SK-N-SH treated with all-trans-retinoic acid at 6 μM for 48 hours (cell line): ENCODE measurements around the gene ITIH2.
"Not testable (repeated sequence)": the region's sequence is repeated elsewhere in the genome, so short reads cannot be mapped to it uniquely, and the experiment has no call there.

ENCODE experiments used
- ATAC-seq: fragments of 200-7000 bp; cut with Tn5 transposase; 3 replicates; pipeline ENCODE4 v1.9.1; 2020; ENCODE audit warnings: mild to moderate bottlenecking, moderate library complexity
- ARNTL ChIP-seq: fragments of 450-650 bp; formaldehyde crosslinking; IDR thresholded peaks from 2 replicates; pipeline ENCODE4 v1.5.0; 2020; ENCODE audit warnings: low read depth, mild to moderate bottlenecking, moderate library complexity, borderline replicate concordance
- CSDC2 ChIP-seq: fragments of 250-450 bp; sonication (Bioruptor Pico); IDR thresholded peaks from 2 replicates; pipeline ENCODE4 v1.5.0; 2020; ENCODE audit warnings: mild to moderate bottlenecking, moderate library complexity
- GLIS3 ChIP-seq: fragments of 250-450 bp; sonication (Bioruptor Pico); IDR thresholded peaks from 2 replicates; pipeline ENCODE4 v1.5.0; 2020; ENCODE audit warnings: mild to moderate bottlenecking, moderate library complexity
- ISL1 ChIP-seq: fragments of 250-450 bp; sonication (Bioruptor Pico); IDR thresholded peaks from 2 replicates; pipeline ENCODE4 v2.1.2; 2022; ENCODE audit warnings: mild to moderate bottlenecking, moderate library complexity
- PPARA ChIP-seq: fragments of 250-450 bp; sonication (Bioruptor Pico); IDR thresholded peaks from 2 replicates; pipeline ENCODE4 v1.5.0; 2020; ENCODE audit warnings: mild to moderate bottlenecking, borderline replicate concordance
- RARB ChIP-seq: fragments of 250-450 bp; sonication (Bioruptor Pico); IDR thresholded peaks from 2 replicates; pipeline ENCODE4 v1.8.0; 2021; ENCODE audit warnings: mild to moderate bottlenecking, moderate library complexity
- SNAI2 ChIP-seq: fragments of 250-450 bp; sonication (Bioruptor Pico); IDR thresholded peaks from 2 replicates; pipeline ENCODE4 v1.5.0; 2020; ENCODE audit warnings: mild to moderate bottlenecking, moderate library complexity
- TCF4 ChIP-seq: fragments of 250-450 bp; sonication (Bioruptor Pico); IDR thresholded peaks from 2 replicates; pipeline ENCODE4 v1.8.0; 2021; ENCODE audit warnings: mild to moderate bottlenecking, moderate library complexity, borderline replicate concordance
- TOX ChIP-seq: fragments of 250-450 bp; sonication (Bioruptor Pico); IDR thresholded peaks from 2 replicates; pipeline ENCODE4 v1.8.0; 2021; ENCODE audit warnings: mild to moderate bottlenecking, moderate library complexity, borderline replicate concordance
- TSHZ2 ChIP-seq: fragments of 250-450 bp; sonication (Bioruptor Pico); IDR thresholded peaks from 2 replicates; pipeline ENCODE4 v1.5.0; 2020; ENCODE audit warnings: mild to moderate bottlenecking, moderate library complexity
- ZC3H10 ChIP-seq: fragments of 250-450 bp; sonication (Bioruptor Pico); IDR thresholded peaks from 2 replicates; pipeline ENCODE4 v1.5.1; 2021; ENCODE audit warnings: mild to moderate bottlenecking, moderate library complexity
- ZFP3 ChIP-seq: fragments of 250-450 bp; sonication (Bioruptor Pico); IDR thresholded peaks from 2 replicates; pipeline ENCODE4 v1.5.0; 2020; ENCODE audit warnings: mild to moderate bottlenecking, moderate library complexity
- ZFP30 ChIP-seq: fragments of 450-650 bp; formaldehyde crosslinking; IDR thresholded peaks from 2 replicates; pipeline ENCODE4 v1.5.0; 2022; ENCODE audit warnings: mild to moderate bottlenecking, moderate library complexity
- ZNF565 ChIP-seq: fragments of 450-650 bp; formaldehyde crosslinking; conservative IDR thresholded peaks from 2 replicates; pipeline ENCODE4 v1.5.0; 2020; ENCODE audit warnings: low read depth, mild to moderate bottlenecking, moderate library complexity
- ZNF70 ChIP-seq: fragments of 450-650 bp; formaldehyde crosslinking; IDR thresholded peaks from 2 replicates; pipeline ENCODE4 v1.5.0; 2020; ENCODE audit warnings: mild to moderate bottlenecking, moderate library complexity
- ZNF8 ChIP-seq: fragments of 450-650 bp; formaldehyde crosslinking; IDR thresholded peaks from 2 replicates; pipeline ENCODE4 v1.5.0; 2020; ENCODE audit warnings: mild to moderate bottlenecking, moderate library complexity
- TF ChIP-seq, protein P1 (sequence below): fragments of 250-450 bp; sonication (Bioruptor Pico); IDR thresholded peaks from 2 replicates; pipeline ENCODE4 v1.5.1; 2020; ENCODE audit warnings: low read depth, mild to moderate bottlenecking, moderate library complexity
- TF ChIP-seq, protein P2 (sequence below): fragments of 250-450 bp; sonication (Bioruptor Pico); IDR thresholded peaks from 2 replicates; pipeline ENCODE4 v1.5.1; 2021; ENCODE audit warnings: mild to moderate bottlenecking, moderate library complexity

Gene ITIH2

DNA sequence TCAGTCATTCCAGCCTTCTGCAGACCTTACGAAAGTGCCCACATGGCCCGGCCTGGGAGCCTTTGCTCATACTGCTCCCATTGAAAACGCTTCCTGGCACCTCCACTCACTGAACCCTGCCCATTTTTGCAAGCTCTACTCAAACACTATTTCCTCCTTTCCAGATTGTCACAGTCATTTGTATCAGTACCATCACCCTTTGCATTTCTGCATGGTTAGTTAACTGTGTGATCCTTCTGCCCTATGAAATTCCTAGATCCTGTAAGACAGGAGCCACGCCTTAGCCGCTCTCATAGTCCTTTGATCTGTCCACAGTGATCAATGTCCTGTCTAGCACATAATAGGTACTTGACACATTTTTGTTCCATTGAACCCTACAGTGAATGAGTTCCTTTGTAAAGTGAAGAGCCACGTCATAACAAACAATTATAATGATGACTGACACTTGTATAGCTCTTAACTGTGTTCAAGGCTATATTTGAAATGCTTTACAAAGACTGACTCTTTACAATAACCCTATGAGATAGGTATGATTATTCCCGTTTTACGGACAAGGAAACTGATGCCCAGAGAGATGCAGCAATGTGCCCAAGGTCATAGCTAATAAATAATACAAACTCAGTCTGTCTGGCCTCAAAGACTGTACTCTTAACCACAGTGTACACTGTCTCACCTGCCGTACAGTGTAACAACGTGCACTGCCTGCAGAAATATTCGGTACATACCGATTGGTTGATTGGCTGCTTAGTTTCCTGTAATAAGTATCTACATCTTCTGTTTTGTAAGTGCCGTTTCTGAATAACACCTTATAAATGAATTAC, 16.6 kb upstream of the ITIH2 start:
- TF ChIP-seq ZNF565 (CRISPR knock-in tag) (no peak), ZC3H10 (CRISPR knock-in tag) (no peak), TCF4 (CRISPR knock-in tag) (no peak), TSHZ2 (no peak), ZNF70 (CRISPR knock-in tag) (no peak), ARNTL (CRISPR knock-in tag) (no peak), GLIS3 (no peak), ZFP30 (no peak), RARB (CRISPR knock-in tag) (no peak), CSDC2 (CRISPR knock-in tag) (no peak), ZFP3 (no peak), SNAI2 (no peak)
- TF ChIP-seq, protein P1, sequence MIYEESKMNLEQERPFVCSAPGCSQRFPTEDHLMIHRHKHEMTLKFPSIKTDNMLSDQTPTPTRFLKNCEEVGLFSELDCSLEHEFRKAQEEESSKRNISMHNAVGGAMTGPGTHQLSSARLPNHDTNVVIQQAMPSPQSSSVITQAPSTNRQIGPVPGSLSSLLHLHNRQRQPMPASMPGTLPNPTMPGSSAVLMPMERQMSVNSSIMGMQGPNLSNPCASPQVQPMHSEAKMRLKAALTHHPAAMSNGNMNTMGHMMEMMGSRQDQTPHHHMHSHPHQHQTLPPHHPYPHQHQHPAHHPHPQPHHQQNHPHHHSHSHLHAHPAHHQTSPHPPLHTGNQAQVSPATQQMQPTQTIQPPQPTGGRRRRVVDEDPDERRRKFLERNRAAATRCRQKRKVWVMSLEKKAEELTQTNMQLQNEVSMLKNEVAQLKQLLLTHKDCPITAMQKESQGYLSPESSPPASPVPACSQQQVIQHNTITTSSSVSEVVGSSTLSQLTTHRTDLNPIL (CRISPR knock-in tag), result no peak
- peak; percentile 28; the same call in 1 of the 3 replicates for ATAC-seq

GRCh38 chr10:7687228-7687907, 15.7 kb upstream of the ITIH2 start:
- TF ChIP-seq RARB (CRISPR knock-in tag), result no peak
- TF ChIP-seq ZC3H10 (CRISPR knock-in tag), result no peak
- no peak; the same call in 1 of the 2 replicates for TF ChIP-seq ZNF8 (CRISPR knock-in tag)
- TF ChIP-seq ISL1 (CRISPR knock-in tag), result no peak
- TF ChIP-seq, protein P2, sequence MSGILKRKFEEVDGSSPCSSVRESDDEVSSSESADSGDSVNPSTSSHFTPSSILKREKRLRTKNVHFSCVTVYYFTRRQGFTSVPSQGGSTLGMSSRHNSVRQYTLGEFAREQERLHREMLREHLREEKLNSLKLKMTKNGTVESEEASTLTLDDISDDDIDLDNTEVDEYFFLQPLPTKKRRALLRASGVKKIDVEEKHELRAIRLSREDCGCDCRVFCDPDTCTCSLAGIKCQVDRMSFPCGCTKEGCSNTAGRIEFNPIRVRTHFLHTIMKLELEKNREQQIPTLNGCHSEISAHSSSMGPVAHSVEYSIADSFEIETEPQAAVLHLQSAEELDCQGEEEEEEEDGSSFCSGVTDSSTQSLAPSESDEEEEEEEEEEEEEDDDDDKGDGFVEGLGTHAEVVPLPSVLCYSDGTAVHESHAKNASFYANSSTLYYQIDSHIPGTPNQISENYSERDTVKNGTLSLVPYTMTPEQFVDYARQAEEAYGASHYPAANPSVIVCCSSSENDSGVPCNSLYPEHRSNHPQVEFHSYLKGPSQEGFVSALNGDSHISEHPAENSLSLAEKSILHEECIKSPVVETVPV (CRISPR knock-in tag), result no peak
- ATAC-seq, result peak; percentile 98

DNA sequence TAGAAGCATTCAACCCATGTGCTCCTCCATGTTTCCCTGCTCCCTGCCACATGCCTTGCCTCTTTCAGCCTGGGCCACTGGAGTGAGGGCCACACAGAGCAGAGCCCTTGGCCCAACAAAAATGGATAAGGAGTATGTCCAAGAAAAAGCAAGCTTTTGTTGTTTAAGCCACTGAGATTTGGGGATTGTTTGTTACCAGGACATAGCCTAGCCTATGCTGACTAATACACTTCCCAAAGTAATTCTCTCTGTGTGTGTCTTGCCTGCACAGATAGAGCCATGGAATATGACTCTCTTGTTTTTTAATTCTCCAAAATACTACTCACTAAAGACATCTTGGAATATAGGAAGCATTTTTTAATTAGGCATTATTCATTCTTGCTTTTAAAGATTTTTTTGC, 13.5 kb upstream of the ITIH2 start:
- no peak for TF ChIP-seq ZNF565 (CRISPR knock-in tag)
- no peak for TF ChIP-seq TOX (CRISPR knock-in tag)
- TF ChIP-seq ISL1 (CRISPR knock-in tag), result no peak
- TF ChIP-seq ZC3H10 (CRISPR knock-in tag), result no peak
- TF ChIP-seq PPARA, result no peak
- TF ChIP-seq, protein P1 (CRISPR knock-in tag), result no peak
- TF ChIP-seq, all 23 proteins: peak for 0
- ATAC-seq, result no peak

- ATAC-seq, result not testable (repeated sequence)
Observed at GRCh38 chr10:7690885-7691597, 12.1 kb upstream of the ITIH2 start.

DNA sequence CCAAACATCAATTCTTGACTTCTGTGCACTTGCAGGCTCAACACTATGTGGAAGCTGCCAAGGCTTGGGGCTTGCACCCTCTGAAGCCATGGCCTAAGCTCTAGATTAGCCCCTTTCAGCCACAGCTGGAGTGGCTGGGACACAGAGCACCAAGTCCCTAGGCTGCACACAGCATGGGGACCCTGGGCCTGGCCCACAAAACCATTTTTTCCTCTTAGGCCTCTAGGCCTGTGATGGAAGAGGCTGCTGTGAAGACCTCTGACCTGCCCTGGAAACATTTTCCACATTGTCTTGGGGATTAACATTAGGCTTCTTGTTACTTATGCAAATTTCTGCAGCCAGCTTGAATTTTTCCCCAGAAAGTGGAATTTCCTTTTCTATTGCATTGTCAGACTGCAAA, 10.7 kb upstream of the ITIH2 start:
- not testable (repeated sequence) for ATAC-seq

- not testable (repeated sequence) for ATAC-seq
Observed at GRCh38 chr10:7693194-7693593, 9.9 kb upstream of the ITIH2 start.
